Neural cell (in vitro differentiated cells): ENCODE measurements around the gene CRKL. TPM values are rescaled to one million over a fixed set of nuclear protein-coding genes. Genes with fewer than 3 reads are reported as not detected.

Source experiments
- H2AFZ ChIP-seq: fragments of 200-600, 300-800 bp; sonication (generic), shearing (Covaris generic); 2 replicates; pipeline ENCODE4 v1.6.0; 2014; ENCODE audit warnings: low read depth, mild to moderate bottlenecking, antibody characterized with exemption, low read length, moderate library complexity
- H3F3A ChIP-seq: fragments of 200-600 bp; shearing (Covaris generic); 2 replicates; pipeline ENCODE4 v1.6.1; 2016; ENCODE audit warnings: mild to moderate bottlenecking, moderate library complexity, mixed read lengths, antibody characterized with exemption, low read length; ENCODE audit not compliant: insufficient read depth, poor library complexity, severe bottlenecking
- H3K27ac ChIP-seq: fragments of 200-600, 300-800 bp; sonication (generic), shearing (Covaris generic); 2 replicates; pipeline ENCODE4 v1.5.1; 2014; ENCODE audit warnings: mild to moderate bottlenecking, low read length, moderate library complexity
- H3K27me3 ChIP-seq: fragments of 300-800, 200-600 bp; sonication (generic), shearing (Covaris generic); 2 replicates; pipeline ENCODE4 v1.6.0; 2014; ENCODE audit warnings: mild to moderate bottlenecking, low read depth, low read length, moderate library complexity; ENCODE audit not compliant: insufficient read depth
- H3K36me3 ChIP-seq: fragments of 300-800, 200-600 bp; sonication (generic), shearing (Covaris generic); 2 replicates; pipeline ENCODE4 v1.5.1; 2014; ENCODE audit warnings: mild to moderate bottlenecking, antibody characterized with exemption, low read length, moderate library complexity; ENCODE audit not compliant: insufficient read depth
- H3K4me2 ChIP-seq: fragments of 300-800, 200-600 bp; sonication (generic), shearing (Covaris generic); 2 replicates; pipeline ENCODE4 v1.6.0; 2014; ENCODE audit warnings: mild to moderate bottlenecking, low read length
- H3K4me3 ChIP-seq: fragments of 300-800, 200-600 bp; sonication (generic), shearing (Covaris generic); 2 replicates; pipeline ENCODE4 v1.5.1; 2014; ENCODE audit warnings: mild to moderate bottlenecking, low read length, moderate library complexity
- H3K79me2 ChIP-seq: fragments of 200-600 bp; shearing (Covaris generic); replicated peaks from 2 replicates; pipeline ENCODE4 v1.6.0; 2014; ENCODE audit warnings: mild to moderate bottlenecking, low read length, moderate library complexity; ENCODE audit not compliant: insufficient read depth
- H3K9ac ChIP-seq: fragments of 300-800, 200-600 bp; sonication (generic), shearing (Covaris generic); 2 replicates; pipeline ENCODE4 v1.6.1; 2016; ENCODE audit warnings: mild to moderate bottlenecking, low read length, mixed read lengths
- H3K9me2 ChIP-seq: fragments of 200-600 bp; shearing (Covaris generic); 2 replicates; pipeline ENCODE4 v1.6.1; 2016; ENCODE audit warnings: mild to moderate bottlenecking, low read length, mixed read lengths; ENCODE audit not compliant: insufficient read depth
- H3K9me3 ChIP-seq: fragments of 200-600, 300-800 bp; sonication (generic), shearing (Covaris generic); 2 replicates; pipeline ENCODE4 v1.6.1; 2016; ENCODE audit warnings: mild to moderate bottlenecking, mixed run types, low read length, moderate library complexity, mixed read lengths
- H4K20me1 ChIP-seq: fragments of 200-600 bp; shearing (Covaris generic); 2 replicates; pipeline ENCODE4 v1.6.1; 2016; ENCODE audit warnings: mild to moderate bottlenecking, mixed run types; ENCODE audit not compliant: insufficient read depth
- EP300 ChIP-seq: fragments of 450-650 bp; conservative IDR thresholded peaks from 2 replicates; pipeline ENCODE4 v1.6.1; 2014; ENCODE audit warnings: antibody characterized with exemption, mild to moderate bottlenecking, moderate library complexity; ENCODE audit not compliant: poor library complexity, severe bottlenecking
- EZH2 ChIP-seq: fragments of 200-600, 300-800 bp; shearing (Covaris generic), sonication (generic); IDR thresholded peaks from 2 replicates; pipeline ENCODE4 v1.6.1; 2014; ENCODE audit warnings: antibody characterized with exemption, low read length, borderline replicate concordance, mild to moderate bottlenecking; ENCODE audit not compliant: insufficient read depth, poor library complexity, severe bottlenecking
- MXI1 ChIP-seq: fragments of 450-650 bp; conservative IDR thresholded peaks from 2 replicates; pipeline ENCODE4 v1.6.1; 2014; ENCODE audit warnings: antibody characterized with exemption, mild to moderate bottlenecking; ENCODE audit not compliant: poor library complexity, severe bottlenecking
- POLR2AphosphoS5 ChIP-seq: IDR thresholded peaks from 2 replicates; pipeline ENCODE4 v1.6.1; 2012
- RAD21 ChIP-seq: fragments of 450-650 bp; conservative IDR thresholded peaks from 2 replicates; pipeline ENCODE4 v1.6.1; 2014; ENCODE audit warnings: antibody characterized with exemption, mild to moderate bottlenecking, moderate library complexity
- SMC3 ChIP-seq: fragments of 450-650 bp; conservative IDR thresholded peaks from 2 replicates; pipeline ENCODE4 v1.6.1; 2014; ENCODE audit warnings: antibody characterized with exemption, mild to moderate bottlenecking, moderate library complexity; ENCODE audit not compliant: poor library complexity
- TAF1 ChIP-seq: IDR thresholded peaks from 2 replicates; pipeline ENCODE4 v1.6.1; 2012; ENCODE audit warnings: low read depth
- polyA plus RNA-seq: library from polyadenylated mRNA; depleted of rRNA; stranded (reverse); fragments of >200 nt; gene quantifications from 2 replicates; pipeline ENCODE4 v1.2.3, GENCODE V29; 2014
- TF ChIP-seq, protein P1 (sequence below): fragments of 450-650 bp; IDR thresholded peaks from 2 replicates; pipeline ENCODE4 v1.5.1; 2014; ENCODE audit warnings: antibody characterized with exemption, mild to moderate bottlenecking, moderate library complexity; ENCODE audit not compliant: poor library complexity, severe bottlenecking
- TF ChIP-seq, protein P2 (sequence below): IDR thresholded peaks from 2 replicates; pipeline ENCODE4 v1.6.1; 2012; ENCODE audit warnings: borderline replicate concordance

The CRKL gene
- polyA plus RNA-seq, 1 donor from 2014 or later, result 46.8 TPM

DNA sequence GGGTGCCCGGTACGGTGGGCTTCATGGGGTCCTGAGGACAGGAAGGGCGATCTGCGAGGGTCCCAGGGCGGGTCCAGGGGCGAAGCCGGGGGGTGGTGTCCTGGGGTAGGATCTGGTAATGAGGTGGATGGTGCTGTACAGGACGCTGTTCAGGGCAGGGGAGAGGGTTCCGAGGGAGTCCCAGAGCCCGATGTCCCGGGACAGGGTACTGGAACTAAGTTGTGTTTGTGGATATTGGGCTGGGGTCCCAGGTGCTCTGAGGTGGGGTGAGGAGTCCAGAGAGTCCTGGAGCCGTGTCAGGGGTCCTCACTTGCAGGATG is 65.3 kb downstream of the CRKL start:
- Histone ChIP-seq H3K4me2 (peak overlapping the region; percentile 84), H4K20me1 (no peaks in the 10 kb centered on the region), H3K9ac (peak overlapping the region; percentile 83), H3K79me2 (no peaks in the 10 kb centered on the region), H3K4me3 (peak overlapping the region; percentile 98), H3F3A (no peaks in the 10 kb centered on the region), H3K36me3 (no peaks in the 10 kb centered on the region), H3K9me2 (no peaks in the 10 kb centered on the region), H3K9me3 (no peaks in the 10 kb centered on the region), H3K27ac (peak overlapping the region; percentile 90), H2AFZ (peak overlapping the region; percentile 81), H3K27me3 (no peaks in the 10 kb centered on the region)
- TF ChIP-seq EZH2, result no peak
- no peak for TF ChIP-seq SMC3

DNA sequence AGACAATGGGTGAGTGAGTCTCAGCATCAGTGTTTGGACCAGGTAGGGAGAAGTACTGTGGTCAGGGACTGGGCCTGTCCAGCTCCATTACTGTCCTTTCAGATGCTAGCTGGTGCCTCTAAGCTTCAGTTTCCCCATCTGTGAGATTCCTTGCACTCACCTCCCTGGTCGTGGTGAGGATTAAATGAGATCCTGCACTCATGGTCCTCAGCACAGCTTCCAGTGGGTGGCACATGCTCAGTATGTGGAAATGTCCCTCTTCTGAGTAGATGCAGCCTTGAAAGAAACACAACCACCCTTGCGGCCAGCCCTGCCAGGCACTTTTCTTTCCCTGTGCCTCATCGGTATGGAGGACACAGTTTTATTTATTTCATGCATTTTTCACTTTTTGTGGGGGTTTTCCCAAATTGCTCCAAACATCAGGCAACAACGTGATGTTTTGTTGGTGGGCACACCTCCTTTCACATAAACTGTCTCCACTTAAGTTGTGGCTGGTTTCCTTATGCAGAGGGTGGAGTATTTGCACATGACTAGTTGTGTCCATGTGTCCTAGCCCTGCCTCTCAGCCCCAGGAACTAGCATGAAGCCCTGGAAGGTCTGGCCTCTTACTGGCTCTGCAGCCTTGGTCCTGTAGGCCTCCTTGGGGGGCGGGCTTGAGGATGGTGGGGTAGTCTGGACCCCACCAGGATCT is 66.0 kb downstream of the CRKL start:
- peak overlapping the region; percentile 98 for H3K4me3 ChIP-seq
- no peaks in the 10 kb centered on the region for H3K9me3 ChIP-seq
- no peaks in the 10 kb centered on the region for H3K36me3 ChIP-seq

More for the DNA sequence above, 66.0 kb downstream of the CRKL start:
- Histone ChIP-seq H3K79me2 (no peaks in the 10 kb centered on the region), H3K9ac (peak overlapping the region; percentile 83), H3K4me2 (peak overlapping the region; percentile 84), H3F3A (no peaks in the 10 kb centered on the region), H4K20me1 (no peaks in the 10 kb centered on the region), H2AFZ (no peak overlapping the region), H3K27ac (no peak overlapping the region), H3K9me2 (no peaks in the 10 kb centered on the region), H3K27me3 (no peaks in the 10 kb centered on the region)
- TF ChIP-seq EP300, result no peak
- TF ChIP-seq EZH2, result no peak
- TF ChIP-seq, protein P1, sequence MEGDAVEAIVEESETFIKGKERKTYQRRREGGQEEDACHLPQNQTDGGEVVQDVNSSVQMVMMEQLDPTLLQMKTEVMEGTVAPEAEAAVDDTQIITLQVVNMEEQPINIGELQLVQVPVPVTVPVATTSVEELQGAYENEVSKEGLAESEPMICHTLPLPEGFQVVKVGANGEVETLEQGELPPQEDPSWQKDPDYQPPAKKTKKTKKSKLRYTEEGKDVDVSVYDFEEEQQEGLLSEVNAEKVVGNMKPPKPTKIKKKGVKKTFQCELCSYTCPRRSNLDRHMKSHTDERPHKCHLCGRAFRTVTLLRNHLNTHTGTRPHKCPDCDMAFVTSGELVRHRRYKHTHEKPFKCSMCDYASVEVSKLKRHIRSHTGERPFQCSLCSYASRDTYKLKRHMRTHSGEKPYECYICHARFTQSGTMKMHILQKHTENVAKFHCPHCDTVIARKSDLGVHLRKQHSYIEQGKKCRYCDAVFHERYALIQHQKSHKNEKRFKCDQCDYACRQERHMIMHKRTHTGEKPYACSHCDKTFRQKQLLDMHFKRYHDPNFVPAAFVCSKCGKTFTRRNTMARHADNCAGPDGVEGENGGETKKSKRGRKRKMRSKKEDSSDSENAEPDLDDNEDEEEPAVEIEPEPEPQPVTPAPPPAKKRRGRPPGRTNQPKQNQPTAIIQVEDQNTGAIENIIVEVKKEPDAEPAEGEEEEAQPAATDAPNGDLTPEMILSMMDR, result no peak
- no peak for TF ChIP-seq POLR2AphosphoS5
- TF ChIP-seq MXI1, result no peak
- no peak for TF ChIP-seq TAF1
- no peak for TF ChIP-seq RAD21
- TF ChIP-seq, protein P2, sequence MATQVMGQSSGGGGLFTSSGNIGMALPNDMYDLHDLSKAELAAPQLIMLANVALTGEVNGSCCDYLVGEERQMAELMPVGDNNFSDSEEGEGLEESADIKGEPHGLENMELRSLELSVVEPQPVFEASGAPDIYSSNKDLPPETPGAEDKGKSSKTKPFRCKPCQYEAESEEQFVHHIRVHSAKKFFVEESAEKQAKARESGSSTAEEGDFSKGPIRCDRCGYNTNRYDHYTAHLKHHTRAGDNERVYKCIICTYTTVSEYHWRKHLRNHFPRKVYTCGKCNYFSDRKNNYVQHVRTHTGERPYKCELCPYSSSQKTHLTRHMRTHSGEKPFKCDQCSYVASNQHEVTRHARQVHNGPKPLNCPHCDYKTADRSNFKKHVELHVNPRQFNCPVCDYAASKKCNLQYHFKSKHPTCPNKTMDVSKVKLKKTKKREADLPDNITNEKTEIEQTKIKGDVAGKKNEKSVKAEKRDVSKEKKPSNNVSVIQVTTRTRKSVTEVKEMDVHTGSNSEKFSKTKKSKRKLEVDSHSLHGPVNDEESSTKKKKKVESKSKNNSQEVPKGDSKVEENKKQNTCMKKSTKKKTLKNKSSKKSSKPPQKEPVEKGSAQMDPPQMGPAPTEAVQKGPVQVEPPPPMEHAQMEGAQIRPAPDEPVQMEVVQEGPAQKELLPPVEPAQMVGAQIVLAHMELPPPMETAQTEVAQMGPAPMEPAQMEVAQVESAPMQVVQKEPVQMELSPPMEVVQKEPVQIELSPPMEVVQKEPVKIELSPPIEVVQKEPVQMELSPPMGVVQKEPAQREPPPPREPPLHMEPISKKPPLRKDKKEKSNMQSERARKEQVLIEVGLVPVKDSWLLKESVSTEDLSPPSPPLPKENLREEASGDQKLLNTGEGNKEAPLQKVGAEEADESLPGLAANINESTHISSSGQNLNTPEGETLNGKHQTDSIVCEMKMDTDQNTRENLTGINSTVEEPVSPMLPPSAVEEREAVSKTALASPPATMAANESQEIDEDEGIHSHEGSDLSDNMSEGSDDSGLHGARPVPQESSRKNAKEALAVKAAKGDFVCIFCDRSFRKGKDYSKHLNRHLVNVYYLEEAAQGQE, result no peak
- TF ChIP-seq SMC3, result no peak
